Subcutaneous abdominal adipose tissue (tissue), 5 donors: ENCODE results near the gene TWIST2.
A peak's percentile ranks its signal among the peaks of the same experiment; 100 is the strongest.

ENCODE experiments used
- H3K27ac ChIP-seq: one replicate; pipeline ENCODE4 v1.7.0; 2013; ENCODE audit warnings: low read depth, mild to moderate bottlenecking, inconsistent platforms, low read length, moderate library complexity
- H3K27me3 ChIP-seq, 5 donors: one replicate each; pipeline ENCODE4 v1.7.0; 2013; ENCODE audit warnings: low read length in 5 of 5, inconsistent platforms in 1 of 5; ENCODE audit not compliant: control insufficient read depth in 5 of 5, insufficient read depth in 4 of 5
- H3K36me3 ChIP-seq, 5 donors: one replicate each; pipeline ENCODE4 v1.7.0; 2013; ENCODE audit warnings: low read length in 5 of 5; ENCODE audit not compliant: control insufficient read depth in 5 of 5, insufficient read depth in 5 of 5
- H3K4me1 ChIP-seq, 5 donors: one replicate each; pipeline ENCODE4 v1.7.0; 2013; ENCODE audit warnings: low read length in 5 of 5, mild to moderate bottlenecking in 3 of 5, moderate library complexity in 1 of 5; ENCODE audit not compliant: control insufficient read depth in 5 of 5, insufficient read depth in 5 of 5
- H3K4me3 ChIP-seq, 5 donors: one replicate each; pipeline ENCODE4 v1.7.0; 2013; ENCODE audit warnings: low read length in 5 of 5, low read depth in 1 of 5
- H3K9ac ChIP-seq, 5 donors: one replicate each; pipeline ENCODE4 v1.7.0; 2013; ENCODE audit warnings: low read length in 5 of 5, mild to moderate bottlenecking in 4 of 5, moderate library complexity in 3 of 5
- H3K9me3 ChIP-seq, 5 donors: one replicate each; pipeline ENCODE4 v1.7.0; 2013; ENCODE audit warnings: low read length in 5 of 5; ENCODE audit not compliant: control insufficient read depth in 5 of 5
- donor health status: healthy.
- donor health status: healthy.
- donor health status: healthy.
- donor health status: healthy.
- donor health status: healthy.

The TWIST2 gene

DNA sequence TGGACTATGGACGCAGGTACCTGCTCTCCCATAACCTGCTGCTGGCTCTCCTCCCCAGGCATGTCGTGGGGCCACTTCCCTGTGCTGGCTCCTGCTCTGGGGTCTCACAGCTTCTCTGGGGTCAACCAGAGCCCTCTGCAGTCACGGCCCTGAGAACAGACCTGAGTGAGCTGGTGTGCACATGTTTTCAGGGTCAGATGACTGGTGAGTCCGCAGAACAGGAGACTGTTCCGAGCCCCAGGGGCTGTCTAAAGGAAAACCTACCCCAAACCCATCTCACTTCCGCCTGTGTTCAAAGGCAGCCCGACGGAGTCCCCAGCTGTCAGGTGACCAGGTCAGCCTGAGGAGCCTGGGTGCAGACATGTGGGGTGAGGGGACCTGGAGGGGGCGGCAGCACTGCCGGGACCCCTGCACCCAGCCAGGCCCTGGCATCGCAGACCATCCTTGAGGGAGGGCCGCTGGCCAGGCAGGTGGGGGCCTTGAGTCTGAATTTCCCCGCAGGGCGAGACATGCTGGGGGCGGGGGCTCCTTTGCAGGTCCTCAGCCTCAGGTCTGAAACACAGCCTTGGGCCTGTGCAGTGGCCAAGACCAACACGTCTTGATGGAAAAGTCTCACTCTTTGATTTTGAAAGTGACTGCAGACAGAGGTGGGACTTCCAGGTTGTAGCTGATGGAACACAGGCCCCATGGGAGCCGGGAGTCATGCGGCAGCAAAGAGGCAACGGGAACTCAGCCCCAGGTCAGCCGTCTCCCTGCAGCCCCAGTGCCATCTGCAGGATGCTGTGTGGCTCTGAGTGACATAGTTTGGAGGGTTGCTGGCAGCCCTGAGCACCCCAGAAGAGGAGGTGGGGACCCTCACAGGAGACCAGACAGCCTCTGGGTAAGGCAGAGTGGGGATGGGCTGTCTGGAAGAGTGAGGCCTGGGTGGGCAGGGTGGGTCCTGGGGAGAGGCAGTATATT, 65.3 kb downstream of the TWIST2 start:
- H3K36me3 ChIP-seq, result peaks cover 0 to 24% (median 20%) of the 10 kb centered on the region in 5 donors
- H3K27me3 ChIP-seq, result no peaks in the 10 kb centered on the region
- H3K9me3 ChIP-seq, result peaks cover 0 to 12% (median 7%) of the 10 kb centered on the region in 5 donors
- H3K4me3 ChIP-seq, result no peak overlapping the region
- H3K4me1 ChIP-seq, result peaks cover 5 to 41% (median 26%) of the 10 kb centered on the region in 5 donors
- no peak overlapping the region for H3K27ac ChIP-seq
- H3K9ac ChIP-seq, result no peak overlapping the region

DNA sequence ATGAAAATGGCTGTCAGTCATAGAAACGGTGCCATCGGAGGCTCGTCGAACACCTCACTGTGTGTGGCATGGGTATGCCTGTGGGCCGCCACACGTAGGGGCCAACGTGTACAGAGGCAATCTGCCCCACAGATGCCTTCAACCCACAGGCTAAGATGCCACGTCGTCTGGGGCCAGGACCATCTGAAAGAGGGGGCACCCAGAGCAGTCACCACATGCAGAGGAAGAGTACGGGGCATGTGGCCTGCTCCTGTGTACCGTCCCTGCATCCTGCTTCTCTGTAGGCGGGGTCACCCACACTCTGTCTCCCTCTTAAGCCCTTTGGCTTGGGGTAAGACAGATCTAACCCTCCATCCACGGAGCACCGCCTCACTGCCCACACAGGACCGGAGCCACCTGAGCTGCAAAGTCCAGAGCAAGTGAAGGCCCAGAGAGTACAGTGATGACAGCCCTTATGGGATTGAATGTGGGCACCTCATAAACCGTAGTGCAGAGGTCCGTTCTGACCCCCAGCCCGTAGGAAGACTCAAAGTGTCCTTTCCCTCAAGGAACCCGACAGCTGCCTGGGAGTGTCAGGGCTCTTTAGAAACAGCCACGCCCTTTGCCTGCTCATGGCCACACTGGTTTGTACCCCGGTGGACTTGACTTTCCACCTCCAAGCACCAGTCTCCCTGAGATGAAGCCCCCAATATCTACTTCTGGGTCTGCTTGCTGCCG, 66.2 kb downstream of the TWIST2 start:
- peaks cover 0 to 24% (median 20%) of the 10 kb centered on the region in 5 donors for H3K36me3 ChIP-seq
- peaks cover 0 to 12% (median 7%) of the 10 kb centered on the region in 5 donors for H3K9me3 ChIP-seq
- H3K4me1 ChIP-seq, result peaks cover 5 to 32% (median 22%) of the 10 kb centered on the region in 5 donors
- H3K4me3 ChIP-seq, result no peak overlapping the region
- H3K27me3 ChIP-seq, result no peaks in the 10 kb centered on the region
- no peak overlapping the region for H3K9ac ChIP-seq
- no peak overlapping the region for H3K27ac ChIP-seq

- H3K9ac ChIP-seq, result no peak overlapping the region
- H3K27ac ChIP-seq, result no peak overlapping the region
Observed at GRCh38 chr2:238914648-238915015, 66.7 kb downstream of the TWIST2 start.

DNA sequence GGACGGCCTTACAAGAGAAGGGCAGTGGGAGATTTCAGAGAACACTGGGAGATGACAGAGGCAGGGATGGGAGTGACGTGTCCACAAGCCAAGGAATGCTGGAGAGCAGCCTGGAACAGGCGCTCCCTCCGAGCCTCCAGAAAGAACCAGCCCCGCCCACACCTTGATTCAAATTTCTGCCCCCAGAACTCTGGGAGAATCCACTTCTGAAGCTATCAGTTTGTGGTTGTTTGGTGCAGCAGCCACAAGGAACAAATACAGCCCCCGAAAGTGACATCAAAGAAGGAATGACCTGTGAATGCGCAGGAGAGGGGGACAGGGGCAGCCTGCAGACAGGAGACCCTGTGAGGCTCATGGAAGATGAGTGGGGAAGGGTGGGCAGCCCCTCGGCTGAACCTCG, 67.3 kb downstream of the TWIST2 start:
- Histone ChIP-seq H3K4me3 (no peak overlapping the region), H3K27me3 (no peaks in the 10 kb centered on the region), H3K9ac (no peak overlapping the region), H3K27ac (no peak overlapping the region), H3K36me3 (peaks cover 0 to 24% (median 20%) of the 10 kb centered on the region in 5 donors), H3K9me3 (peaks cover 0 to 12% (median 7%) of the 10 kb centered on the region in 5 donors), H3K4me1 (peaks cover 5 to 23% (median 15%) of the 10 kb centered on the region in 5 donors)

More at GRCh38 chr2:238914648-238915015, 66.7 kb downstream of the TWIST2 start:
- Histone ChIP-seq H3K4me1 (peaks cover 5 to 27% (median 17%) of the 10 kb centered on the region in 5 donors), H3K27me3 (no peaks in the 10 kb centered on the region), H3K36me3 (peaks cover 0 to 24% (median 20%) of the 10 kb centered on the region in 5 donors), H3K9me3 (peaks cover 0 to 12% (median 7%) of the 10 kb centered on the region in 5 donors), H3K4me3 (no peak overlapping the region)

- no peak overlapping the region for H3K9ac ChIP-seq
- no peaks in the 10 kb centered on the region for H3K27me3 ChIP-seq
- peak overlapping the region in 1 of 5 donors; percentile 6 for H3K4me3 ChIP-seq
- peaks cover 5 to 20% (median 15%) of the 10 kb centered on the region in 5 donors for H3K4me1 ChIP-seq
- H3K9me3 ChIP-seq, result peaks cover 0 to 12% (median 7%) of the 10 kb centered on the region in 5 donors
- no peak overlapping the region for H3K27ac ChIP-seq
- H3K36me3 ChIP-seq, result peaks cover 0 to 22% (median 19%) of the 10 kb centered on the region in 5 donors
Observed at GRCh38 chr2:238915596-238915995, 67.7 kb downstream of the TWIST2 start.

- no peak overlapping the region for H3K4me3 ChIP-seq
Observed at GRCh38 chr2:238916176-238916874, 68.4 kb downstream of the TWIST2 start.

DNA sequence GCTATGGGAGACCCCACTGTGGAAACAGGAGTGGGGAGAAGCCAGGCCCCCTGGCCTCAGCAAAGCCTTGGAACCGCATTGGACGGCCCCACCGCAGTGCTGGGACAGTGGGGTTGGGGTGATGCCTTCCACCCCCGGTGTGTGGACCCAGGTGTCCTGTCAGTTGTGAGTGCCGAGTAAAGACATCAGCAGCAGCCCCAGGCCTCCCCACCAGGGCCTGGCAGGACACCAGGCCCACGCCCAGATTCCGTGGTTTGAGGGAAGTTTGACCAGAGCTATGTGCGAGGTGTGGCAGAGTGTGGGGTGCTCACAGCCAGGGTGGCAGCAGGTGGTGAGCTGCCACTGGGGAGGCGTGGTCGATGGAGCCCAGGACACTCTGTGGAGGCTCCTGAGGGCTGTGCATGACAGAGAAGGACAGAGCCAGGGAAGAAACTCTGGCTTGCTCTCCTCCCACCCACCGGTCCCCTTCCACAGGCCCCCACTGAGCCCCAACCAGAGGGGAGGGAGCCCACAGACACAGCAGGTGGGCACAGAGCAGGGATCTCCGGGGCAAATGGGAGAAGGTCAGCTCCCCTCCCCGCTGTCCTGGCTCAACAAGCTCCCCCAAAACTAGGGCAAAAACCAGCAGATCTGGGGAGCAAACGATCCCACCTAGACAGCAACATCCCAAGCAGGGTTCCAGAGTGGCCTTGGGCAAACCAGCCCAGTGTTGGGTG, 69.1 kb downstream of the TWIST2 start:
- Histone ChIP-seq H3K9ac (no peak overlapping the region), H3K4me1 (peaks cover 0 to 6% (median under 1%) of the 10 kb centered on the region in 5 donors), H3K4me3 (no peak overlapping the region), H3K27ac (no peak overlapping the region), H3K36me3 (peaks cover 0 to 9% (median 5%) of the 10 kb centered on the region in 5 donors), H3K27me3 (no peaks in the 10 kb centered on the region), H3K9me3 (peaks cover 0 to 12% (median 7%) of the 10 kb centered on the region in 5 donors)

More at GRCh38 chr2:238916176-238916874, 68.4 kb downstream of the TWIST2 start:
- Histone ChIP-seq H3K9ac (no peak overlapping the region), H3K27me3 (no peaks in the 10 kb centered on the region), H3K27ac (no peak overlapping the region), H3K36me3 (peaks cover 0 to 17% (median 12%) of the 10 kb centered on the region in 5 donors), H3K9me3 (peaks cover 0 to 12% (median 7%) of the 10 kb centered on the region in 5 donors), H3K4me1 (peaks cover 4 to 13% (median 8%) of the 10 kb centered on the region in 5 donors)

- Histone ChIP-seq H3K4me1 (peaks cover 0 to 5% (median 0%) of the 10 kb centered on the region in 5 donors), H3K27me3 (no peaks in the 10 kb centered on the region), H3K27ac (no peak overlapping the region)
Observed at GRCh38 chr2:238919307-238919706, 71.4 kb downstream of the TWIST2 start.

GRCh38 chr2:238920053-238920452, 72.2 kb downstream of the TWIST2 start:
- Histone ChIP-seq H3K27me3 (no peaks in the 10 kb centered on the region), H3K9ac (no peak overlapping the region), H3K27ac (no peak overlapping the region), H3K4me1 (peaks cover 0 to 5% (median 0%) of the 10 kb centered on the region in 5 donors), H3K9me3 (peaks cover 0 to 6% (median under 1%) of the 10 kb centered on the region in 5 donors), H3K36me3 (no peaks in the 10 kb centered on the region), H3K4me3 (no peak overlapping the region)

More at GRCh38 chr2:238919307-238919706, 71.4 kb downstream of the TWIST2 start:
- H3K9ac ChIP-seq, result no peak overlapping the region
- no peaks in the 10 kb centered on the region for H3K36me3 ChIP-seq
- H3K4me3 ChIP-seq, result no peak overlapping the region
- peaks cover 0 to 12% (median 7%) of the 10 kb centered on the region in 5 donors for H3K9me3 ChIP-seq
